ENCODE measurements around the gene EDN1.

- TF ChIP-seq CTCF (IDR thresholded peaks at IDR 0.05; ENCODE audit: insufficient read depth, low read depth, low read length) = no peak
- TF ChIP-seq EZH2 (IDR thresholded peaks at IDR 0.05; ENCODE audit: insufficient read depth, low read length) = no peak
These were observed 37.2 kb downstream of the EDN1 start for GRCh38 chr6:12327391-12327790.

All from astrocyte (in vitro differentiated cells and primary cell).